Measurements from ENCODE around the gene MBD6.

DNA sequence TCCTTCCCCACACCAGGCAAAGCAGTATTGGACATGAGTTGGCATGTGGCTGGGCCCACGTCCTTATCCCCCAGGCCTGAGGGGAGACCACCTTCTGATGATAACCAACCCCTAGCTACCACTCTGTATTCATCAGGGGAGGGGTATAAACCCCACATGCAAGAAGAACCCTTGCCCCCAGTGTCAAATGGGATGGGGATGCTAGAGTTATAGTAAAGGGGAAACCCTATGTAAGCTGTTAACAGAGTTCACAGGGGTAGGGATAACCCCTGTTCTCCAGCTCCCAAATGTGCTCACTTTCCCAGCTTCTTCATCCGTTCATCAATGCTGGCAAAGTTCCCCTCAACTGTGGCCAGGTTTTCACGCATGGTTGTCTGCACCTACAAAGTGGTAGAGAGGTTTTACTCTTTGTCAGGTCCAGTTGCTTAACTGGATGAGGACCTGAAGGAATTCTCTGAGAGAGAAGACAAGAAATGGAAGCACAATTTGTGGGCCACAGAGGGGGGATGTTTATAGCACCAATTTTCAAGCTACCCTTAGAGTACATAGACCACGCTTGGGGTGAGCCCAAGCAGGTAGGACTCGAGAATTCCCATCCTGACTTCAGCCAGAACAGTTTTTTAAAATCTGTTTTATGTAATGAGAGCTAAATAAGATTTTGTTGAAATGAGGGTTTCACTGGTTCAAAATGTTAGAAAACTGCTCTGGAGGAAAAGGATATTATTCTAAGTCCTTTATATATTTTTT lies 7.9 kb downstream of the MBD6 start:
- TF ChIP-seq, protein P1, sequence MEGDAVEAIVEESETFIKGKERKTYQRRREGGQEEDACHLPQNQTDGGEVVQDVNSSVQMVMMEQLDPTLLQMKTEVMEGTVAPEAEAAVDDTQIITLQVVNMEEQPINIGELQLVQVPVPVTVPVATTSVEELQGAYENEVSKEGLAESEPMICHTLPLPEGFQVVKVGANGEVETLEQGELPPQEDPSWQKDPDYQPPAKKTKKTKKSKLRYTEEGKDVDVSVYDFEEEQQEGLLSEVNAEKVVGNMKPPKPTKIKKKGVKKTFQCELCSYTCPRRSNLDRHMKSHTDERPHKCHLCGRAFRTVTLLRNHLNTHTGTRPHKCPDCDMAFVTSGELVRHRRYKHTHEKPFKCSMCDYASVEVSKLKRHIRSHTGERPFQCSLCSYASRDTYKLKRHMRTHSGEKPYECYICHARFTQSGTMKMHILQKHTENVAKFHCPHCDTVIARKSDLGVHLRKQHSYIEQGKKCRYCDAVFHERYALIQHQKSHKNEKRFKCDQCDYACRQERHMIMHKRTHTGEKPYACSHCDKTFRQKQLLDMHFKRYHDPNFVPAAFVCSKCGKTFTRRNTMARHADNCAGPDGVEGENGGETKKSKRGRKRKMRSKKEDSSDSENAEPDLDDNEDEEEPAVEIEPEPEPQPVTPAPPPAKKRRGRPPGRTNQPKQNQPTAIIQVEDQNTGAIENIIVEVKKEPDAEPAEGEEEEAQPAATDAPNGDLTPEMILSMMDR (IDR thresholded peaks at IDR 0.05), result no peak
- no peak for TF ChIP-seq POLR2A (IDR thresholded peaks at IDR 0.05)

Data from uterus (tissue), 2 donors.